GM13977 (cell line): ENCODE data around the gene HIPK2.

Source experiments
- DNase-seq: peaks from one replicate; pipeline ENCODE4 v3.0.0; 2012; ENCODE audit warnings: low spot score
- CTCF ChIP-seq: IDR thresholded peaks from 2 replicates; pipeline ENCODE4 v1.5.1; 2012; ENCODE audit warnings: mild to moderate bottlenecking, control low read depth; ENCODE audit not compliant: insufficient read depth; ENCODE audit errors: extremely low read depth, missing control alignments
- in situ Hi-C: fragments of 300-500 bp; cut with MboI; formaldehyde crosslinking; loops from one replicate; pipeline ENCODE4 v1.12.0; 2022; ENCODE audit warnings: low sequenced_read_pairs, low pct_unique_long_range_greater_than_20kb, mixed read lengths, inconsistent platforms; ENCODE audit not compliant: unreplicated experiment

Gene HIPK2

GRCh38 chr7:139585042-139585441 is 192.8 kb downstream of the HIPK2 start:
- no peak for DNase-seq
- TF ChIP-seq CTCF = no peak
- in situ Hi-C loops = no loop called here

GRCh38 chr7:139583826-139584553 is 193.8 kb downstream of the HIPK2 start:
- in situ Hi-C loops = no loop called here
- DNase-seq = no peak
- no peak for TF ChIP-seq CTCF

GRCh38 chr7:139582671-139583155 is 195.1 kb downstream of the HIPK2 start:
- no peak for TF ChIP-seq CTCF
- in situ Hi-C loops = no loop called here
- DNase-seq = no peak

- in situ Hi-C loops = no loop called here
- no peak for TF ChIP-seq CTCF
- DNase-seq = no peak
Measured at GRCh38 chr7:139582130-139582650, 195.6 kb downstream of the HIPK2 start.

GRCh38 chr7:139580435-139580834 is 197.4 kb downstream of the HIPK2 start:
- in situ Hi-C loops = no loop called here
- no peak for DNase-seq
- TF ChIP-seq CTCF = no peak

- TF ChIP-seq CTCF = no peak
- in situ Hi-C loops = no loop called here
Measured at GRCh38 chr7:139576179-139576973, 201.4 kb downstream of the HIPK2 start.

More at GRCh38 chr7:139576179-139576973, 201.4 kb downstream of the HIPK2 start:
- no peak for DNase-seq
